NCI-H524 treated with DMSO at 0.1 percent for 48 hours (cell line): ENCODE data around the gene SFTPA1.
"Not testable (repeated sequence)": the region's sequence is repeated elsewhere in the genome, so short reads cannot be mapped to it uniquely, and the experiment has no call there.

Experiments
- DNase-seq: peaks from one replicate; lab custom pipeline; 2025; lab: John Stamatoyannopoulos, UW

The SFTPA1 gene

GRCh38 chr10:79610601-79611191, at the start of gene SFTPA1:
Gene SFTPA1, plus strand, starts transcription at chr10:79610939. Its CDS starts 887 bp downstream, at chr10:79611826.
- no peak for DNase-seq

DNA sequence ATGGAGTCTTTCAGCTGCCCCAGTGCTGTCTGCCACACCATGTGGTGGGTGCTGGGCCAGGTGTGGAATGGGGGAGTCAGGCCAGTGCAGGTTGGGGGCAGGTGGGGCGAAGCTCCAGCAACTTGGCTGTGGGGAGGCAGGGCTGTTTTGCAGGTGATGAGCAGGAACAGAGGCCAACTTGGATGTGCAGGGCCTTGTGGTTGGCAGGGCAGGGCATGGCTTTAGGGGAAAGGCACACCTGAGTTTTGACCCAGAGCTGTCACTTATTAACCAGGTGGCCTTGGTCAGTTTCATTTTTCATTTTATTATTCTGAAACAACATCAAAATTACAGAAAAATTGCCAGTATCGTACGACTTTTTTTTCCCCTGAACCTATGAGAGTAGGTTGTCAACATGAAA, 49.5 kb upstream of the SFTPA1 start:
- no peak for DNase-seq

GRCh38 chr10:79562135-79562756, 48.5 kb upstream of the SFTPA1 start:
- no peak for DNase-seq

DNA sequence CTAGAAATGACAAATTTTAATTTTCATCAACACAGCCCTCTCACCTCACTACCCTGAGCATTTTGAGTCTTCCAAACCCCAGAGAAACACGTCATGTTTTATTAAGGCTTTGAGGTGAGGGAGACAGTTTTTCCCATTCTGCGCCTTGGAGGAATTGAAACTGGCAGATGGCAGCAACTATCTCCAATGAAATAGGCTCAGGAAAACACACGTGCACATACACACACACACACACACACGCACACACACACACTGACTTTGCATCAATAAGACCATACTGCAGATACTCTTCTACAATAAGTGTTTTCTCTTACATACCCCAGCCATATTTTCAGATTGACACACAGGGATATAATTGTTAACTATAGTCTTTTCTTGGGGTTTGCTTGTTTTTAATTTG, 47.3 kb upstream of the SFTPA1 start:
- DNase-seq: no peak

DNA sequence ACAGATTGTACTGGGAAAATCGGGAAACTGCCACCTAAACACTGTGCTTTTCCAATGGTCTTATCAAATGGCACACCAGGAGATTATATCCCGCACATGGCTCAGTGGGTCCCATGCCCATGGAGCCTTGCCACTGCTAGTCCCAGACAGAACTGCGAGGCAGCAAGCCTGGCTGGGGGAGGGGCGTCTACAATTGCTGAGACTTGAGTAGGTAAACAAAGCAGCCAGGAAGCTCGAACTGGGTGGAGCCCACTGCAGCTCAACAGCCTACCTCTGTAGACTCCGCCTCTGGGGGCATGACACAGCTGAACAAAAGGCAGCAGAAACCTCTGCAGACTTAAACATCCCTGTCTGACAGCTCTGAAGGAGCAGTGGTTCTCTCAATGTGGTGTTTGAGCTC, 40.1 kb upstream of the SFTPA1 start:
- DNase-seq: not testable (repeated sequence)

DNA sequence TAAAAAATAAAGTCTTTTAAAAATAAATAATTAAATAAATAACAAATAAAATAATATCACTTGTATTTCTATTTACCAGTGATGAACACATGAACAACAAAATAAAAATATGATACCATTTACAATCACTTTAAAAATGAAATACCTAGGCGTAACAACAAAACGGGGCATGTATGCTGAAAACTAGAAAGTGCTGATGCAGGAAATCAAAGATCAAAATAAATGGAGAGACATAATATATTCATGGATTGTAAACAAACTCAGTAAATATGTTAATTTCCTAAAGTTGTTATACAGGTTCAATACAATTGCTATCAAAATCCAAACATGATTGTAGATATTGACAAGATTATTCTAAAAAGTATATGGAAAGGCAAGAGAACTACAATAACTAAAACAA, 31.4 kb upstream of the SFTPA1 start:
- no peak for DNase-seq

DNA sequence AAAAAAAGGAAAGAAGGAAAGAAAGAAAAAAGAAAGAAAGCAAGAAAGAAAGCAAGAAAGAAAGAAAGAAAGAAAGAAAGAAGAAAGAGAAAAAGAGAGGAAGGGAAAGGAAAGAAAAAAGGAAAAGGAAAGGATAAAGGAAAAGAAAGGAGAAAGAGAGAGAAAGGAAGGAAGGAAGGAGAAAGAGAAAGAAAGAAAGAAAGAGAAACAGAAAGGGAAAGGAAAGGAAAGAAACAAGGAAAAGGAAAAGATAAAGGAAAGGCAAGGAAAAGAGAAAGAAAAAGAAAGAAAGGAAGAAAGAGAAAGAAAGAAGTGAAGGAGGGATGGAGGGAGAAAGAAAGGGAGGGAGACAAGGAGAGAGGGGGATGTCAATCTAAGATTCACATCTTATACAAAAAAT, 29.7 kb upstream of the SFTPA1 start:
- DNase-seq: no peak

GRCh38 chr10:79582096-79582495, 28.6 kb upstream of the SFTPA1 start:
- DNase-seq: peak; percentile 71

GRCh38 chr10:79582954-79583353, 27.8 kb upstream of the SFTPA1 start:
- DNase-seq: not testable (repeated sequence)

DNA sequence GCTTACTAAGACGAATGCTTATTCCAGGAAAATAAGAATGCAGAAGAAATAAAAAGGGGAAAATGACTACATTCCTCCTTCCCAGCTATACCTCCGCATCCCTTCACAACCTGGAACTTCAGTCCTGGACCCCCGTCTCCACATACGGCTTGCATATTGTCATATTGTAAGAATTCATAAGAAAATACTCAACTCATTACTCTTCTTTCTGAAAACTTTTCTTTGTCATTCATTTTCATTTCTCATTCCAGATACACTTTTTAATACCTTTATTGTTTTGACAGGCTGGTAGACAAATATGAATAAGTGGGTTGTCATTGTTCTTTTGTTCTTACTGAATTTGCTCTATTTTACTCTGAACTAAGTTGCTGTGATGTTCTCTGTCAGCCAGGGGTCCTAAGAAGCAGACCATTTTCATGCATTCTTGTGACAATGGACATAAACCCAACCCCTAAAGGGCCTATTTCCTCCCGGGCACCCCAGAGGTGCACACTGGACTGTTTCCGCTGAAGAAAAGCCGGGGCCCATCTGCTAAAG, 27.2 kb upstream of the SFTPA1 start:
- no peak for DNase-seq

GRCh38 chr10:79585870-79586527, 24.7 kb upstream of the SFTPA1 start:
- DNase-seq: no peak

- no peak for DNase-seq
Observed at GRCh38 chr10:79586933-79587332, 23.8 kb upstream of the SFTPA1 start.

- DNase-seq: no peak
Observed at GRCh38 chr10:79588800-79589199, 21.9 kb upstream of the SFTPA1 start.

- no peak for DNase-seq
Observed at GRCh38 chr10:79593377-79593776, 17.4 kb upstream of the SFTPA1 start.

DNA sequence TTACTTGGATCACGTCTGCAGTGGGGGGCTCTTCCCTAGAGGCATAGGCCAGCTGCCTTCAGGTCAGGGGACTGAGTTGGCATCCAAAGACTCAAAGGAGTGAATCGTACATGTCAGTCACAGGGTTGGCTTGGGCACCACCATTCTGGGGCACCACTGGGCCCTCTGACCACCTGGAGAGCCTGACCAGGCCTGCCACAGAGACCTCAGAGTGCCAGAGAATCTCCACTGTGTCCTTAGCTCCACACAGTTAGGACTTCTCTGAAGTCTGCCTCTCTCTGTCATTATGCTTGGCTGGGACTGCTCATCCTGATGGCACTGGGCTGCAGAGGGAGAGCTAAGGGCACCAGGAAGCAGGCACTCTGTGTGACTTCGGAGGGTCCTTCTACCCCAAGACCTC, 16.2 kb upstream of the SFTPA1 start:
- DNase-seq: not testable (repeated sequence)

DNA sequence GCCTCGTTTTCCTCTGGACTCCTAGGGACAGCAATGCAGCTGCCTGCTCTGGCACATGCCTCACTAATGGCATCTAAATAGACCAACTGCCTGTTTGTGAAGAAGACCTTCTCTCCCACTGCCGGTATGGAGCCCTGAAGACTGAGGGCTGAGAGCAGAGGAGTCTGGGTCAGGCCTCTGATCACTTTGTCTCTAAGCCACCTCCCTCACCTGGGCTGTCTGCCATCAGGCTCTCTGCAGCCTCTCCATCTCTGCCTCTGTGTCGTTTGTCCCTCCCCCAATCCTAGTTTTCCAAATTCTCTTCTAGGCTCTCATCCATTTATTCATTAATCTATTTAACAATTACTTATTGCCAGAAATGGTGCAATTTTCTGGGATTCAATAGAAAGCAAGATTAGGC, 15.2 kb upstream of the SFTPA1 start:
- DNase-seq: no peak

DNA sequence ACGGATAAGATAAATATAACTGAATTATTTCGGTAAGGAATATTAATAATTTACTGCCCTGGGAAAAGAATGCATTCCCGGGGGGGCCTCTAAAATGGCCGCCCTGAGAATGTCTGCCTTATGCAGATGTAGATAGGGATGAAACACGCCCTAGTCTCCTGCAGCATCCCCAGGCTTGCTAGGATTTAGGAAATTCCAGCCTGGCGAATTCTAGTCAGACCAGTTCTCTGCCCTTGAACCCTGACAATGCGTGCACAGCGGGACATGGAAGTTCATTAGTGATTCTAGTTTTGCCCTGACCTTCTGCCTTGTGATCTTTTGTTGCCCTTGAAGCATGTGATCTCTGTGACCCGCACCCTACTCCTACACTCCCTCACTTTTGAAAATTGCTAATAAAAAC, 11.1 kb upstream of the SFTPA1 start:
- not testable (repeated sequence) for DNase-seq

DNA sequence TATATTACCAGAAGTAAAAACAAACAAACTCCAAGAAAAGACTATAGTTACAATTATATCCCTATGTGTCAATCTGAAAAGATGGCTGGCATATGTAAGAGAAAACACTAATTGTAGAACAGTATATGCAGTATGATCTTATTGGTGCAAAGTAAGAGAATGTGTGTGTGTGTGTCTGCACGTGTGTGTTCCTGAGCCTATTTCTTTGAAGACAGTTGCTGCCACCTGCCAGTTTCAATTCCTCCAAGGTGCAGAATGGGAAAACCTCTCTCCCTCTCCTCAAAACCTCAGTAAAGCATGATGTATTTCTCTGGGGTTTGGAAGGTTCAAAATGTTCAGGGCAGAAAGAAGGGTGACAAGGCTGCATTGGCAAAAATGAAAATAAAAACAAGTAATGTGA, 8.8 kb upstream of the SFTPA1 start:
- DNase-seq: no peak

DNA sequence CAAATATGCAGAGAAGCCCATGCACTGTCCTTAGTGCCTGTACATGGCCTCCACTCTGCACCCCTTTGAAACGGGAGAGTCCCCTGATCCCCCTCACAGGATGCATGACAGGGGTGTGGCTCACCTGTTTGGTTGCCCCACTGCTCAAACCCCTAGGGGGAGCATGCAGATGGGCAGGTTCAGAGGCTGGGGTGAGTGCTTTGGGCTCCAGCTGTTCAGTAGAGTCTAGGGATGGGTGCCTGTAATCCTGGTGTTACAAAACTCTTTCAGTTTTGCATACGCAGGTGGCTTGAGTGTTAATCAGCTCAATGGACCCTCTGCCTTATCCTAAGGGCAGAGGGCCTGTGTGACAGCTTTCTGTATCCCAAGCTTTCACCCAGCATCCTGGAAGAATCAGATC, 7.8 kb upstream of the SFTPA1 start:
- DNase-seq: no peak

DNA sequence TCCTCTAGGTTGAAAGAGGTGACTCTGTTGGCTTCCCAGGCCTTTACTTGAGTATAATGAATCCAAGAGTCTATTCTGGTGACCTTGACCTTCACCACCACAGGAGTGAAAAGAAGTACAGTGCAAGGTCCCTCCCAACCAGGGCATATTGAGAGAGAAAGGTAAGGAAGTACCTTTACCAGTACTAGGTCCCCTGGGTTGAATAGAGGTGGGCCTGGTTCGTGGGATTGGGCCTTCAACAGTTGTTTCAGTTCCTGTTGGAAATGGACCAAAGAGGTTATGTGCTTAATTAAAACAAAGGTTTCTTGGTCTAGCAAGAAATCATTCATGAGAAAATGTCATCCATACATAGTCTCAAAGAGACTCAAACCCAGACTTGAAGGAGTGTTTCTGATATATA, 6.4 kb upstream of the SFTPA1 start:
- DNase-seq: no peak

DNA sequence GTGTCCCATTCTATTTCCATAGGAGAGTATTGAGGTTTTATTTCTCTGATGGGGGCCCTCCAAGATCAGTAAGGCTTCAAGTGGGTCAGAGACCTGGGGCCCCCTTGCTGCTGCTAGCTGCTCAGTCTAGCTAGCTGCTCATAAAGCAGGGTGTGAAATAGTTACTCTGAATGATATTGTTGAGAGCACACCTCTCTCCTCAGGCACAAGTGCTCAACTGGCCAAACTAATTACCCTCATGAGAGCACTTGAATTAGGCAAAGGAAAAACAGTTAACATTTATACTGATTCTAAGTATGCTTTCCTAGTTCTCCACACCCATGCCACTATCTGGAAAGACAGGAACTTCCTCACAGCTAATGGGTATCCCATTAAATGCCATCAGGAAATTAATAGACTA, 5.4 kb upstream of the SFTPA1 start:
- no peak for DNase-seq

- no peak for DNase-seq
Observed at GRCh38 chr10:79608505-79609375, 2.0 kb upstream of the SFTPA1 start.
